Prostate gland (tissue), 2 donors: ENCODE measurements around the gene DCTN2. TPM values are rescaled to one million over a fixed set of nuclear protein-coding genes. Genes with fewer than 3 reads are reported as not detected.

Source experiments
- DNase-seq: peaks from one replicate; pipeline ENCODE4 v3.0.0-alpha.2; 2019; ENCODE audit warnings: low spot score
- H3K27ac ChIP-seq, 2 donors: fragments of 200-600 bp; sonication (generic); 2 replicates each; pipeline ENCODE4 v1.5.1; 2017 to 2019
- H3K27me3 ChIP-seq: fragments of 200-600 bp; sonication (generic); replicated peaks from 2 replicates; pipeline ENCODE4 v1.5.1; 2019; ENCODE audit not compliant: insufficient read depth
- H3K36me3 ChIP-seq, 2 donors: fragments of 200-600 bp; sonication (generic); 1 replicate in 1 of 2; 2 replicates in 1 of 2; pipeline versions ENCODE4 v1.5.1 to v1.8.1; 2017 to 2019
- H3K4me1 ChIP-seq: fragments of 200-600 bp; sonication (generic); replicated peaks from 2 replicates; pipeline ENCODE4 v1.5.1; 2019
- H3K4me3 ChIP-seq, 2 donors: fragments of 200-600 bp; sonication (generic); 2 replicates each; pipeline ENCODE4 v1.5.1; 2017 to 2019
- H3K9me3 ChIP-seq: fragments of 200-600 bp; sonication (generic); 2 replicates; pipeline ENCODE4 v1.5.1; 2017
- POLR2A ChIP-seq: fragments of 450-650 bp; IDR thresholded peaks from one replicate; pipeline ENCODE4 v1.6.1; 2016; ENCODE audit warnings: antibody characterized with exemption, mild to moderate bottlenecking
- POLR2AphosphoS5 ChIP-seq: sonication (generic); formaldehyde crosslinking; IDR thresholded peaks from one replicate; pipeline ENCODE4 v1.6.1; 2017; ENCODE audit warnings: antibody characterized with exemption
- WGBS: methylation state at CpG from one replicate; pipeline ENCODE4 v1.1.5; 2018; 5-methylcytosine and 5-hydroxymethylcytosine counted together
- intact Hi-C: fragments of 100-400 bp; cut with DNase I; formaldehyde crosslinking; loops from one replicate; pipeline ENCODE4 v1.14.2; 2022
- total RNA-seq, 2 donors: library from RNA; depleted of rRNA; stranded (reverse); fragments of >200 nt; gene quantifications; one replicate each; pipeline ENCODE4 v1.1.0, GENCODE V29; 2016
- TF ChIP-seq, protein P1 (sequence below), 4 experiments: fragments of 200-600 bp in 2 of 4; fragments of 450-650 bp in 2 of 4; sonication (generic) in 2 of 4; IDR thresholded peaks; 1 replicate in 3 of 4; 2 replicates in 1 of 4; pipeline ENCODE4 v1.5.1; 2016 to 2019; ENCODE audit warnings: antibody characterized with exemption in 4 of 4, mild to moderate bottlenecking in 2 of 4, moderate library complexity in 2 of 4

DCTN2 gene
- total RNA-seq, 2 donors from 2014 or later, result 131 to 157 TPM

DNA sequence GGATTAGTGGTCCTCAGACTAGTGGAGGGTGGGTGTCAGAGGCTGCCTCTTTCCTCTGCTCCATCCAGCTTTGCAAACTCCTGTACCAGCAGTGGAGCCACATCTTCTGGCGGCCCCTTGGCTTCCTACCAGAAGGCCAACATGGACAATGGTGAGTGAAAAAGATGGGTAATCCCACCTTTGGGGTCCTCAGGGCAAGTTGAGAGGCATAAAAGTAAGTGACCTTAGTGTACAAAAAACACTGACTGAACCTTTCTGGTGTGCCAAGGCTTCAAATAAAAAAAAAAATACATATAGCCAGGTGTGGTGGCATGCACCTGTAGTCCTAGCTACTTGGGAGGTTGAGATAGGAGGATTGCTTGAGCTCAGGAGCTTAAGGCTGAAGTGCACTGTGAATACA lies 34.8 kb upstream of the DCTN2 start:
- no peak overlapping the region for H3K27ac ChIP-seq
- intact Hi-C loops, result no loop called here
- no peak for DNase-seq
- no peak for TF ChIP-seq POLR2AphosphoS5
- TF ChIP-seq, protein P1, sequence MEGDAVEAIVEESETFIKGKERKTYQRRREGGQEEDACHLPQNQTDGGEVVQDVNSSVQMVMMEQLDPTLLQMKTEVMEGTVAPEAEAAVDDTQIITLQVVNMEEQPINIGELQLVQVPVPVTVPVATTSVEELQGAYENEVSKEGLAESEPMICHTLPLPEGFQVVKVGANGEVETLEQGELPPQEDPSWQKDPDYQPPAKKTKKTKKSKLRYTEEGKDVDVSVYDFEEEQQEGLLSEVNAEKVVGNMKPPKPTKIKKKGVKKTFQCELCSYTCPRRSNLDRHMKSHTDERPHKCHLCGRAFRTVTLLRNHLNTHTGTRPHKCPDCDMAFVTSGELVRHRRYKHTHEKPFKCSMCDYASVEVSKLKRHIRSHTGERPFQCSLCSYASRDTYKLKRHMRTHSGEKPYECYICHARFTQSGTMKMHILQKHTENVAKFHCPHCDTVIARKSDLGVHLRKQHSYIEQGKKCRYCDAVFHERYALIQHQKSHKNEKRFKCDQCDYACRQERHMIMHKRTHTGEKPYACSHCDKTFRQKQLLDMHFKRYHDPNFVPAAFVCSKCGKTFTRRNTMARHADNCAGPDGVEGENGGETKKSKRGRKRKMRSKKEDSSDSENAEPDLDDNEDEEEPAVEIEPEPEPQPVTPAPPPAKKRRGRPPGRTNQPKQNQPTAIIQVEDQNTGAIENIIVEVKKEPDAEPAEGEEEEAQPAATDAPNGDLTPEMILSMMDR (IDR thresholded peaks at IDR 0.05), result no peak
- TF ChIP-seq POLR2A, result no peak
- H3K4me3 ChIP-seq, result no peak overlapping the region
- WGBS, result 92% methylated on average over 1 of the region's 1 CpG
- H3K36me3 ChIP-seq, result no peaks in the 10 kb centered on the region
- no peaks in the 10 kb centered on the region for H3K4me1 ChIP-seq
- no peaks in the 10 kb centered on the region for H3K27me3 ChIP-seq
- H3K9me3 ChIP-seq, result no peaks in the 10 kb centered on the region

DNA sequence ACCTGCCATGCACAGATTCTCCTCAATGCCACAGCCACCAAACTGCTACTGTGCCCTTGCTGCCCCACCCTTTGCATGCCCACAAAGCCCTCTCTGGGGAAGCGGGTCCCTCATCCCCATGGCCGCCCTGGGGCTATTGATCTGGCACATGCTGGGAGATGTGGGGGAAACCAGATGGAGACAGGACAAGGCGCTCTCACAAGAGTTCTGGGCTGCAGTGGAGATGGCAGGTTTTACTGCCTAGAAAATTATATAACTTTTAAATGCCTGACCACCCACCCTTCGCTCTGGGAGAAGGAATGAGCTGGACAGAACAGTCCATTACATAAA lies 33.4 kb upstream of the DCTN2 start:
- TF ChIP-seq POLR2AphosphoS5, result no peak
- TF ChIP-seq, protein P1 (IDR thresholded peaks at IDR 0.05), result no peak
- TF ChIP-seq POLR2A, result no peak
- 77% methylated on average over 4 of the region's 4 CpGs for WGBS
- H3K4me3 ChIP-seq, result no peak overlapping the region
- H3K36me3 ChIP-seq, result no peaks in the 10 kb centered on the region
- no peak for DNase-seq
- no peaks in the 10 kb centered on the region for H3K4me1 ChIP-seq
- H3K9me3 ChIP-seq, result no peaks in the 10 kb centered on the region
- intact Hi-C loops, result no loop called here
- no peak overlapping the region for H3K27ac ChIP-seq
- no peaks in the 10 kb centered on the region for H3K27me3 ChIP-seq

DNA sequence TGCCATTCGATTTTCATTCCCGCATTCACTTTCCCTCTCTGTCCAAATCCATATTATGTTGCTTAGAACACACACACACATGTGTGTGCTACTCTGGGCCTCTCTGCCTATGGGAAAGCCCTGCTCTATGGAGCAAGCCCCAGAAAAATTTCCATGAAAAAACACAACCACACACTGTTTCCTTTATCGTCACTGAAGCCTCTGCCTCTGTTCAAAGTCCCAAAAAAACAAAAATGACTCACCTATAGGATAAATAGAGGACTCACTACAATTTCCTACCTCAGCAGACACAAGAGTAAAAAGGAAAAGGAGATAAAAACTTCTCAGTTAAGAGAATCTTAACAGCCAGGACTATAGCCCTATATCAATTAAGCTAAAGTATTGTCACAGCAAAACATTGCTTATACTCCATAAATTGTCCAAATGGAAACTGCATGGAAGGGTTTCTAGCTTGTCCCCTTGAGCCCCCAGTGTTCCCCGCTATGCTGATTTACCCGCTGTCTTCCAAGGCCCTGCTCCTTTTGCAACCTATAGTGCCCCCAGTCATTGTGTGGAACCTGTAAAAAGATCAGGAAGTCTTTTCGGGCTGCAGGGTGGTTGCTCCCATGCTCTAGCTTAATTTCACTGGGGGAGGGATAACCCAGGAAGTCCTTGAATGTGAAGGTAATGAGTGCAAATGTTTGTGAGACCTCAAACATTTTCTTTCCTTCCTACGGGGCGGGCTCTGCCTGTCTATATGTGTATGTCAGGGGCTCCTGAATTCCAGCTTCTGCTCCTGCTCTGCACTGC lies 32.9 kb upstream of the DCTN2 start:
- Histone ChIP-seq H3K27me3 (no peaks in the 10 kb centered on the region), H3K4me1 (no peaks in the 10 kb centered on the region), H3K4me3 (no peak overlapping the region), H3K27ac (no peak overlapping the region), H3K36me3 (no peaks in the 10 kb centered on the region), H3K9me3 (no peaks in the 10 kb centered on the region)
- TF ChIP-seq POLR2AphosphoS5 (no peak), POLR2A (no peak)
- TF ChIP-seq, protein P1 (IDR thresholded peaks at IDR 0.05), result no peak
- 89% methylated on average over 8 of the region's 8 CpGs for WGBS
- no peak for DNase-seq
- intact Hi-C loops, result no loop called here

DNA sequence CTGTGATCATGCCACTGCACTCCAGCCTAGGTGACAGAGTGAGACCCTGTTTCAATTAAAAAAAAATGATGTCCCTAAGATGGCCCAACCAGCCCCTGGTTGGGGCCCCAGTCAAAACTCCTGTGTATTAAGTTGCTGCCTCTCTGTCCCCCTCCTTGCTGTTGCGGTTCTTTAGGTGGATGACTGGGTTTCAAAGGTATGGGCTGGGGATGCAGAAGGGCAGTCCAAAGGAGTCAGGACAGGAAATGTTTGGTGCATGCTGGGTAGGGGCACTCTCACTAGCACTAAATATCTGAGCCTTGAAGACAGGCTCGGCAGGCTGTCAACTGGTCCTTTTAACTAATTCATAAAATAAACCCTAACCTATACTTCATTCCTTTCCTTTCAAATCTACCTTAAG lies 32.0 kb upstream of the DCTN2 start:
- Histone ChIP-seq H3K9me3 (no peaks in the 10 kb centered on the region), H3K27me3 (no peaks in the 10 kb centered on the region), H3K27ac (no peak overlapping the region), H3K4me1 (no peaks in the 10 kb centered on the region), H3K4me3 (no peak overlapping the region), H3K36me3 (no peaks in the 10 kb centered on the region)
- WGBS, result 48% methylated on average over 2 of the region's 2 CpGs
- intact Hi-C loops, result no loop called here
- TF ChIP-seq POLR2A, result no peak
- TF ChIP-seq, protein P1 (IDR thresholded peaks at IDR 0.05), result no peak
- no peak for TF ChIP-seq POLR2AphosphoS5
- no peak for DNase-seq

DNA sequence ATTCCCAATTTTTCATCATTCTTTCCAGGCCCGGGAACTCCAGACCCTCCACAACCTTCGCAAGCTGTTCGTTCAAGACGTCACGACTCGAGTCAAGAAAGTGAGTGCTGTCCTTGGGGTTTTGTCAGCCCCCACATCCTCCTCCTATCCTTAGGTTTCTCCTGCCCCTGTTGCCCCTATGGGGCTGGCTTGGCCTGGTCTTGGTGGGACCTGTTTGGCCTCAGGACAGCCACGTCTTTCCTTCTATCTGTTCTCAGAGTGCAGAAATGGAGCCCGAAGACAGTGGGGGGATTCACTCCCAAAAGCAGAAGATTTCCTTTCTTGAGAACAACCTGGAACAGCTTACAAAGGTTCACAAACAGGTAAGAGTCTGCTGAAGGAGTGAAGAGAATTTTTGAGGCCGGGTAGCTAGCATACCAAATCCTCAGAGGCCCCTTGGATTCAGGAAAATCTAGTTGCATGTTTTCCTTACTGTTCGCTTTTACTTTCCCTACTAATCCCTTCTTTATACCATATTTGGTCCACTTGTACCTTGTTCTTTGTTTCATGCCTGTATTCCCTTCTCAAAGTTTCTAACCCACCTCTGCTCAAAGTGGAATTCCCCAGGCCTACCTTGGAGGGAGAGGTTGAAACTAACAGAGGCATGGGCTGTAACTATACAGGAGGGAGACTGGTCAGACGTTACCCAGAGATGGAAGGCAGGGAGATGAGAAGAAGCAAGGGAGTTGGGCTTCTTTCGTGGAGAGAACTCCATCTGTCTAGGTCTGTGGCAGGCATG lies 31.2 kb upstream of the DCTN2 start:
- Histone ChIP-seq H3K4me3 (no peak overlapping the region), H3K36me3 (no peaks in the 10 kb centered on the region), H3K27ac (no peak overlapping the region), H3K9me3 (no peaks in the 10 kb centered on the region), H3K4me1 (no peaks in the 10 kb centered on the region), H3K27me3 (no peaks in the 10 kb centered on the region)
- 85% methylated on average over 12 of the region's 12 CpGs for WGBS
- intact Hi-C loops, result no loop called here
- no peak for TF ChIP-seq POLR2A
- TF ChIP-seq POLR2AphosphoS5, result no peak
- DNase-seq, result no peak
